ENCODE results near the gene CLCN5.

CLCN5 gene

DNA sequence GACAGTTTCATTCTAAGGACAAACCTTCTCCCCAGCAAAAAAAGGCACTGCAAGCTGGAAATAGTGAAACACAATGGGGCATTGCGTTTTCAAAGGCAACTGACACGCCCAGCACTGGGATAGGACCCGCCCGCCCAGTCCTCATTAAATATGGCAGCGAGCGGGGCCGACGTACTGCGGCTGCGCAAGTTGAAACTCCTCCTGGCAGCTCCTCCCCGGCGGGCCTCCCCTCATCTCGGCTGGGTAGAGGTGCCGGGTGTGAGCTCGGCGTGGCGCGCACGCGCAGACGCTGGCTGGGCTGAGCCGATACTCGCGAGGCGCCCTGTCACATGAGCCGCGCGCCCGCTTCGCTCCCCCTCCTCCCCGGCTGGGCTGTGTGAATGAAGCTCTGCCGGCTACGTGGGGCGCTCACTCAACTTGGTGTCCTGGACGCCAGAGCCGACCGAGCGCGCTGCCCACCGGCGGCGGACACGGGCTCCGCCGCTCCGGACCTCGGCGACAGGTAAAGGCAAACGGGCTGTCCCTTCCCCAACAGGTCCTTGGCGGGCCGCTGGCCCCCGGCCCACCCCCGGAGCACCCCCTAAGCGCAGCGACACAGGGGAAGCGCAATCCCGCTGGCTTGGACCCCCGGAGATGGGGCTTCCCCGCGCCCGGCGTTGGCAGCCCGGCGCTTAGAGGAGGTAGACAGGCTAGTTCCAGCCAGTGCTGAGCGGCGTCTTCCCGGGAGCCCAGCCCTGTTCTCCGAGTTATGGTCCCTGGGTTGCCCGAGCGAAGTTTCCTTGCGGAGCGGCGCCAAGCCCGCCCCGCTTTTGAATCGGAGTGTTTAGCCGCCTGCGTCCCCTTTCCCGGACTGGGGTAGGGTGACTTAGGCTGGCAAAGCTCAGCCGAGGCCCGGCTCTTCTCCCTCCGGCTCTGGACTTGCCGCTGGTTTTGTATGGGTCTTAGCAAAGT lies at the start of gene CLCN5:
TSS of gene CLCN5 (plus strand) at position 306 of the 951 bp plus-strand sequence. CDS start 2,703 bp downstream, outside the sequence.
- peaks cover 0 to 7% of the 10 kb centered on the region in 2 donors for H3K4me1 ChIP-seq (ENCODE audit: control insufficient read depth in 2 of 2, insufficient read depth in 2 of 2, low read length in 2 of 2)
- H3K27ac ChIP-seq (ENCODE audit: low read depth in 2 of 2, low read length in 2 of 2): peak within 1 kb of the TSS; percentile 62 to 79
- no peaks in the 10 kb centered on the region for H3K36me3 ChIP-seq (ENCODE audit: control insufficient read depth in 2 of 2, insufficient read depth in 2 of 2, low read length in 2 of 2)
- peaks cover 0 to 6% of the 10 kb centered on the region in 2 donors for H3K27me3 ChIP-seq (ENCODE audit: control insufficient read depth in 2 of 2, insufficient read depth in 2 of 2, low read length in 2 of 2)
- no peaks in the 10 kb centered on the region for H3K9me3 ChIP-seq (ENCODE audit: control insufficient read depth in 2 of 2, low read length in 2 of 2)
- peak within 1 kb of the TSS; percentile 61 to 63 for H3K9ac ChIP-seq (ENCODE audit: low read depth in 1 of 2, low read length in 2 of 2)
- peak within 1 kb of the TSS; percentile 71 to 79 for H3K4me3 ChIP-seq (ENCODE audit: low read length in 2 of 2)

DNA sequence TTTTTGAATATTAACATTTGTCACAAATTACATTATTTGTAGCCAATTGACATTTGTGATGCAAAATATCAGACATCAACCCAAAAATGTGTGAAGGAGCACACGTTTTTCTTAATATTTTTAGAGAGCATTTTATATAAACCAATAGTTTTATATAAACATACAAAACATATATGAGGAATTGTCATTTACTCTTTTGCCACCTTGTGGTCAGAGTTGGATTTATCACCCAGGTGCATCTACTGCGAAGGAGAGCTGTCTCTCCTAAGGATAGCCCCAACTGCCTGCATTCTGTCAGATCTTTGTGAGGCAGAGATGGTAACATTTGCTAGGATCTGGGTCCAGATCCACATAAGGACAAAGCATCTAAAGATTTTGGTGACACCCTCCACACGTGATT lies 45.6 kb upstream of the CLCN5 start:
- Histone ChIP-seq H3K4me3 (ENCODE audit: low read length in 2 of 2) (no peak overlapping the region), H3K9me3 (ENCODE audit: control insufficient read depth in 2 of 2, low read length in 2 of 2) (no peaks in the 10 kb centered on the region), H3K9ac (ENCODE audit: low read depth in 1 of 2, low read length in 2 of 2) (no peak overlapping the region), H3K27me3 (ENCODE audit: control insufficient read depth in 2 of 2, insufficient read depth in 2 of 2, low read length in 2 of 2) (peaks cover 0 to 6% of the 10 kb centered on the region in 2 donors), H3K27ac (ENCODE audit: low read depth in 2 of 2, low read length in 2 of 2) (no peak overlapping the region), H3K4me1 (ENCODE audit: control insufficient read depth in 2 of 2, insufficient read depth in 2 of 2, low read length in 2 of 2) (peaks cover 5 to 9% of the 10 kb centered on the region in 2 donors), H3K36me3 (ENCODE audit: control insufficient read depth in 2 of 2, insufficient read depth in 2 of 2, low read length in 2 of 2) (no peaks in the 10 kb centered on the region)

DNA sequence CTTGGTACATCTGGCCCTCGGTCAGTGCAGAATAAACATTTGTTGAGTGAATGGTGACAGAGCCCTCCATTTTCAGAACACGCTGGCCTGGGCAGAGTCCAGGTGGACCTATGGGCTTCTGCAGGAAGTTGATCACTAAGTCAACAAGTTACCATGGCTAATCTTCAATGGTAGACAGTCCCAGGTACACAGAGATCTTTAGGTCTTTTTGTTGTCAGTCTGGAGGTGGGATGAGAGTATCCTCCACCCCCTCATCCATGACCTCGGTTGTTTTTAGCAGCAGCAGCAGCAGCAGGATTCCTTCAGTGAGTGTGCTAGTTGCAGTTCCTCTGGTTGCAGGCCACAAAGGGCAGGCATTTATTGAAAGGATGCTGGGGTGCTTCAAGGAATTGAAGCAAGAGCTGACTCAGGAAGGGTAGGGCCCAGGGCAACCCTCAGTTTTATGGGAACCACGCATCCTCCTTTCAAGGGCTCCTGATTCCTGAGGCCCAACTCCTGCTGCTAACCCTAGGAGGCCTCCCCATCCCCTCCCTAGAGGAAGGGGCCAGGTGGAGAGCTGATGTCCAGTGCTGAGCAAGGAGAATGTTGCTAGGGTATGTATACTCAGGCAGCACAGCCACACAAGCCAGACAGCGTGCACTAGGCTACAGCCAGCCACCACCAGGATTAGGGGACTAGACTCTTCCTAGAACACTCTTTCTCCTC lies 44.8 kb upstream of the CLCN5 start:
- Histone ChIP-seq H3K9me3 (ENCODE audit: control insufficient read depth in 2 of 2, low read length in 2 of 2) (no peaks in the 10 kb centered on the region), H3K4me3 (ENCODE audit: low read length in 2 of 2) (no peak overlapping the region), H3K9ac (ENCODE audit: low read depth in 1 of 2, low read length in 2 of 2) (no peak overlapping the region), H3K36me3 (ENCODE audit: control insufficient read depth in 2 of 2, insufficient read depth in 2 of 2, low read length in 2 of 2) (no peaks in the 10 kb centered on the region), H3K27me3 (ENCODE audit: control insufficient read depth in 2 of 2, insufficient read depth in 2 of 2, low read length in 2 of 2) (no peaks in the 10 kb centered on the region), H3K27ac (ENCODE audit: low read depth in 2 of 2, low read length in 2 of 2) (no peak overlapping the region), H3K4me1 (ENCODE audit: control insufficient read depth in 2 of 2, insufficient read depth in 2 of 2, low read length in 2 of 2) (peaks cover 5 to 9% of the 10 kb centered on the region in 2 donors)

DNA sequence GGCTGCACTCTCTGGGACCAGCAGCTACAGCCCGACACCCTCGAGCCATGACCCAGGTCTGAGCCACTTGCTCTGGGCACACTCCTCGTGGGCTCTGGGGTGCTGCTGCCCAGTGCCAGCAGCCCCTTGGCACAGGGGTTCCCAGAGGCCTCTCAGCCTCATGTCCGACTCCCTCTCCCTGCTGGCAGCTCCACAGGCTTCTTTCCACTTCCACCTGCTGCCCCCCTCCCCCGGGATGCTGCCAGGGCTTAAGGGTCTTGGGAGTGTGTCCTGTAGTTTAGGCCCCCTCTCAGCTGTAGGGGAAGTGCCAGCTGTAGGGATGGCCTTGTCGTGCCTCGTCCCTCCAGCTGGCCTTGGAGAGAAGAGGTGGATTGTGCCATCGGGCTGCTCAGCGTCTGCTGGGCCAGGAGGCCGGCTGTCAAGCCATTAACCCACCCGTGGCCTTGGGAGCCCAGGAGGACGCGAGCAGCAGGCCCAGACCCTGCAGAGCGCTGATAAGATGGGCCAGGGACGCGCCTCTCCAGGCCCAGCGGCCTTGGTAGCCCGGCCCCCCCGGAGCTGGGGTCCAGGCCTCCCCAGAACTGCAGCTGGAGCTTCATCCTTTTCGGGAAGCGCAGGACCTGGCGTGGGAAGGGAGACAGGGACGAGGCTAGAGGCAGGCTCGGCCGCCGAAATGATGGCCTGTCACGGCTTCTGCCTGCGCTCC lies 44.1 kb upstream of the CLCN5 start:
- Histone ChIP-seq H3K27me3 (ENCODE audit: control insufficient read depth in 2 of 2, insufficient read depth in 2 of 2, low read length in 2 of 2) (no peaks in the 10 kb centered on the region), H3K4me3 (ENCODE audit: low read length in 2 of 2) (peak overlapping the region; percentile 67 to 72), H3K36me3 (ENCODE audit: control insufficient read depth in 2 of 2, insufficient read depth in 2 of 2, low read length in 2 of 2) (no peaks in the 10 kb centered on the region), H3K9me3 (ENCODE audit: control insufficient read depth in 2 of 2, low read length in 2 of 2) (no peaks in the 10 kb centered on the region), H3K9ac (ENCODE audit: low read depth in 1 of 2, low read length in 2 of 2) (peak overlapping the region in 1 of 2 donors; percentile 53), H3K27ac (ENCODE audit: low read depth in 2 of 2, low read length in 2 of 2) (peak overlapping the region; percentile 55 to 68), H3K4me1 (ENCODE audit: control insufficient read depth in 2 of 2, insufficient read depth in 2 of 2, low read length in 2 of 2) (peaks cover 5 to 9% of the 10 kb centered on the region in 2 donors)

DNA sequence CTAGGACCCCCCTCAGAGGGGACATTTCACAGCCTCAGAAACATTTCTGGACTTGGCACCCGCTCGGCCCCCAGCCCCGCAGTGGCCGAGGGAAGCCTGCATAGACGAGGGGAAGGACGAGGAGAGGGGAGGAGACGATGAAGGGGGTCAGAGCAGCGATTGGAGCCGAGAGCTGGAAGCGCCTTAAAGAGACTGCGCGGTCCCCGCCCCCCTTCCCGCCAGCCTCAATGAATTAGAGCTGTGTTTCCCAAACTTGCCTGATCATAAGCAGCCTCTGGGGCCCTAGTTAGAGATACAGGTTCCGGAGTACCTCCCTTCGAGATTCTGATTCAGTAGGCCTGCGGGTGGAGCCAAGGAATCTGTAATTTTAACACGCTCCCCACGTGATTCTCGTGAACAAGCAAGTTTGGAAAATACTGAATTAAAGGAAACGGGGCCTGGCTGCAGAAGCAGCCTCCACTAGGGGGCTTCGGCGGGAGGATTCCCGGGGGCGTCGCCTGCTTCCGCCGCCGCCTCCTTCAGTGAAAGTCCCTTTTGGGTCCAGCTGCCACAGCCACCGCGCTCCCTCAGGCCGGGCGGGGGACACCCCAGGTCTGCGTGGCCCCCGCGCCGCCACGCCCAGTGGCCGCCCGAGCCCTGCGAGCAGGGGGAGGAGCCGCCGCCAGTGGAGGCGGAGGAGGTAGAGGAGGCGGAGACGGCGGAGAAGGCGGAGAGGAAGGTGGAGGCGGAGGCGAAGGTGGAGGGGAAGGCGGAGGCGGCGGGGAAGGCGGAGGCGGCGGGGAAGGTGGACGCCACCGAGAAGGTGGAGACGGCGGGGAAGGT lies 43.4 kb upstream of the CLCN5 start, which contains the start of gene USP27X:
TSS of gene USP27X (plus strand) at position 651 of the 822 bp plus-strand sequence. CDS start 824 bp downstream, outside the sequence.
- H3K4me3 ChIP-seq (ENCODE audit: low read length in 2 of 2): peak within 1 kb of the TSS; percentile 72
- no peaks in the 10 kb centered on the region for H3K27me3 ChIP-seq (ENCODE audit: control insufficient read depth in 2 of 2, insufficient read depth in 2 of 2, low read length in 2 of 2)
- peaks cover 5 to 9% of the 10 kb centered on the region in 2 donors for H3K4me1 ChIP-seq (ENCODE audit: control insufficient read depth in 2 of 2, insufficient read depth in 2 of 2, low read length in 2 of 2)
- no peaks in the 10 kb centered on the region for H3K9me3 ChIP-seq (ENCODE audit: control insufficient read depth in 2 of 2, low read length in 2 of 2)
- H3K36me3 ChIP-seq (ENCODE audit: control insufficient read depth in 2 of 2, insufficient read depth in 2 of 2, low read length in 2 of 2): no peaks in the 10 kb centered on the region
- peak within 1 kb of the TSS; percentile 55 to 68 for H3K27ac ChIP-seq (ENCODE audit: low read depth in 2 of 2, low read length in 2 of 2)
- H3K9ac ChIP-seq (ENCODE audit: low read depth in 1 of 2, low read length in 2 of 2): peak within 1 kb of the TSS in 1 of 2 donors; percentile 53

DNA sequence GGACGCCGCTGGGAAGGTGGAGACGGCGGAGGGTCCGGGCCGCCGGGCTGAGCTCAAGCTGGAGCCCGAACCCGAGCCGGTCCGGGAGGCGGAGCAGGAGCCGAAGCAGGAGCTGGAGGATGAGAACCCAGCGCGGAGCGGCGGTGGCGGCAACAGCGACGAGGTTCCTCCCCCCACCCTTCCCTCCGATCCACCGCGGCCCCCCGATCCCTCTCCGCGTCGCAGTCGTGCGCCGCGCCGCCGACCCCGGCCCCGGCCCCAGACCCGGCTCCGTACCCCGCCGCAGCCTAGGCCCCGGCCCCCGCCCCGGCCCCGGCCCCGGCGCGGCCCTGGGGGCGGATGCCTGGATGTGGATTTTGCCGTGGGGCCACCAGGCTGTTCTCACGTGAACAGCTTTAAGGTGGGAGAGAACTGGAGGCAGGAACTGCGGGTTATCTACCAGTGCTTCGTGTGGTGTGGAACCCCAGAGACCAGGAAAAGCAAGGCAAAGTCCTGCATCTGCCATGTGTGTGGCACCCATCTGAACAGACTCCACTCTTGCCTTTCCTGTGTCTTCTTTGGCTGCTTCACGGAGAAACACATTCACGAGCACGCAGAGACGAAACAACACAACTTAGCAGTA lies 42.6 kb upstream of the CLCN5 start:
- Histone ChIP-seq H3K4me1 (ENCODE audit: control insufficient read depth in 2 of 2, insufficient read depth in 2 of 2, low read length in 2 of 2) (peaks cover 5 to 9% of the 10 kb centered on the region in 2 donors), H3K27me3 (ENCODE audit: control insufficient read depth in 2 of 2, insufficient read depth in 2 of 2, low read length in 2 of 2) (no peaks in the 10 kb centered on the region), H3K4me3 (ENCODE audit: low read length in 2 of 2) (peak overlapping the region; percentile 72), H3K9me3 (ENCODE audit: control insufficient read depth in 2 of 2, low read length in 2 of 2) (no peaks in the 10 kb centered on the region), H3K9ac (ENCODE audit: low read depth in 1 of 2, low read length in 2 of 2) (peak overlapping the region in 1 of 2 donors; percentile 36), H3K36me3 (ENCODE audit: control insufficient read depth in 2 of 2, insufficient read depth in 2 of 2, low read length in 2 of 2) (no peaks in the 10 kb centered on the region), H3K27ac (ENCODE audit: low read depth in 2 of 2, low read length in 2 of 2) (peak overlapping the region; percentile 55 to 68)

DNA sequence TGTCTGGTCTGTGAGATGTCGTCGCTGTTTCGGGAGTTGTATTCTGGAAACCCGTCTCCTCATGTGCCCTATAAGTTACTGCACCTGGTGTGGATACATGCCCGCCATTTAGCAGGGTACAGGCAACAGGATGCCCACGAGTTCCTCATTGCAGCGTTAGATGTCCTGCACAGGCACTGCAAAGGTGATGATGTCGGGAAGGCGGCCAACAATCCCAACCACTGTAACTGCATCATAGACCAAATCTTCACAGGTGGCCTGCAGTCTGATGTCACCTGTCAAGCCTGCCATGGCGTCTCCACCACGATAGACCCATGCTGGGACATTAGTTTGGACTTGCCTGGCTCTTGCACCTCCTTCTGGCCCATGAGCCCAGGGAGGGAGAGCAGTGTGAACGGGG lies 41.7 kb upstream of the CLCN5 start:
- Histone ChIP-seq H3K9ac (ENCODE audit: low read depth in 1 of 2, low read length in 2 of 2) (no peak overlapping the region), H3K4me3 (ENCODE audit: low read length in 2 of 2) (peak overlapping the region in 1 of 2 donors; percentile 72), H3K9me3 (ENCODE audit: control insufficient read depth in 2 of 2, low read length in 2 of 2) (no peaks in the 10 kb centered on the region), H3K27me3 (ENCODE audit: control insufficient read depth in 2 of 2, insufficient read depth in 2 of 2, low read length in 2 of 2) (no peaks in the 10 kb centered on the region), H3K4me1 (ENCODE audit: control insufficient read depth in 2 of 2, insufficient read depth in 2 of 2, low read length in 2 of 2) (peaks cover 5 to 9% of the 10 kb centered on the region in 2 donors), H3K27ac (ENCODE audit: low read depth in 2 of 2, low read length in 2 of 2) (no peak overlapping the region), H3K36me3 (ENCODE audit: control insufficient read depth in 2 of 2, insufficient read depth in 2 of 2, low read length in 2 of 2) (no peaks in the 10 kb centered on the region)

DNA sequence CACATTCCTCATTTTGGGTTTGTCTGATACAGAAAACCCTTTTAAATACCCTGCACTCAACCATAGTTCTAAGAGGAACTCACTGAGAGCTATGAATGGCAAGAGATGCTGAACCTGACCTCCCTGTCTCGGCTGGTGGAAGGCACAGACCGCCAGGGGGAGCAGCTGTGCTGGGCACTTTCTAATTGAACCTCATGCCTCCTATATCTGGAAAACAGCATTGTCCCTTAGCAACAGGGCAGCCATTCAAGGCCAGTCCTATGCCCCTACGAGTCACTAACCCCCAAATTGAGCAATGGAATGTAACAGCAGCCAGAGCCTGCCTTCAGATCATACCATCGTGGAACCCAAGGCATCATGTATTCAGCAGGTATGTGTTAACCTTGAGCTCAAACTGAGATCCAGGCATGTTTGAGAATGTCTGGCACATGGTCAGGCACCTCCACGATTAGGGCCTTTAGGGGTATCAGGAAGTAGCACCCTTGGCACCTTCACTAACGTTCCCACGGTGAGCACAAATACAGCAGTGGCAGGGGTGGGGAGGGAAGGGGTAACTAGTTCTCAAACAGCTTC lies 38.0 kb upstream of the CLCN5 start:
- H3K9ac ChIP-seq (ENCODE audit: low read depth in 1 of 2, low read length in 2 of 2): no peak overlapping the region
- H3K4me3 ChIP-seq (ENCODE audit: low read length in 2 of 2): no peak overlapping the region
- H3K27me3 ChIP-seq (ENCODE audit: control insufficient read depth in 2 of 2, insufficient read depth in 2 of 2, low read length in 2 of 2): no peaks in the 10 kb centered on the region
- H3K36me3 ChIP-seq (ENCODE audit: control insufficient read depth in 2 of 2, insufficient read depth in 2 of 2, low read length in 2 of 2): no peaks in the 10 kb centered on the region
- H3K27ac ChIP-seq (ENCODE audit: low read depth in 2 of 2, low read length in 2 of 2): no peak overlapping the region
- no peaks in the 10 kb centered on the region for H3K9me3 ChIP-seq (ENCODE audit: control insufficient read depth in 2 of 2, low read length in 2 of 2)
- peaks cover 3% of the 10 kb centered on the region in 2 donors for H3K4me1 ChIP-seq (ENCODE audit: control insufficient read depth in 2 of 2, insufficient read depth in 2 of 2, low read length in 2 of 2)

All from mucosa of rectum (tissue), 2 donors.